Natural killer cell treated with Interleukin-12 subunit alpha and Interleukin-12 subunit beta and Interleukin-15 and Interleukin-18, amount 100 ng/mL, for 72 hours (primary cell): ENCODE results near the gene RAB5A. TPM values are rescaled to one million over a fixed set of nuclear protein-coding genes. Genes with fewer than 3 reads are reported as not detected.
"Not testable (repeated sequence)": the region's sequence is repeated elsewhere in the genome, so short reads cannot be mapped to it uniquely, and the experiment has no call there.

Source experiments
- ATAC-seq, 2 donors: fragments of 150-1000 bp; cut with Tn5 transposase in 1 of 2; sonication (Bioruptor Pico), chemical (Tn5 transposase) in 1 of 2; 2 replicates each; pipeline ENCODE4 v1.10.0; 2021
- DNase-seq: peaks from one replicate; pipeline ENCODE4 v3.0.0; 2022; ENCODE audit warnings: low spot score
- H3K27ac Mint-ChIP-seq, 2 donors: 1 replicate in 1 of 2; 2 replicates in 1 of 2; pipeline ENCODE4 v1.8.0; 2022; ENCODE audit warnings: mixed read lengths in 2 of 2, mild to moderate bottlenecking in 1 of 2, moderate library complexity in 1 of 2
- H3K27me3 Mint-ChIP-seq, 2 donors: 1 replicate in 1 of 2; 2 replicates in 1 of 2; pipeline ENCODE4 v1.8.0; 2022; ENCODE audit warnings: mixed read lengths in 2 of 2
- H3K36me3 Mint-ChIP-seq: one replicate; pipeline ENCODE4 v1.8.0; 2022; ENCODE audit warnings: mixed read lengths
- H3K4me1 Mint-ChIP-seq, 2 donors: 1 replicate in 1 of 2; 2 replicates in 1 of 2; pipeline ENCODE4 v1.8.0; 2022; ENCODE audit warnings: low read depth in 2 of 2, mixed read lengths in 2 of 2, mild to moderate bottlenecking in 1 of 2
- H3K4me3 Mint-ChIP-seq: one replicate; pipeline ENCODE4 v1.8.0; 2022; ENCODE audit warnings: mixed read lengths
- H3K9me3 Mint-ChIP-seq: 2 replicates; pipeline ENCODE4 v1.8.0; 2022; ENCODE audit warnings: mixed read lengths
- total RNA-seq, 2 donors: library from RNA; stranded (reverse); gene quantifications; one replicate each; pipeline ENCODE4 v1.2.3, GENCODE V29; 2022

The RAB5A gene
- total RNA-seq, 2 donors from 2014 or later: 59.0 to 68.9 TPM

DNA sequence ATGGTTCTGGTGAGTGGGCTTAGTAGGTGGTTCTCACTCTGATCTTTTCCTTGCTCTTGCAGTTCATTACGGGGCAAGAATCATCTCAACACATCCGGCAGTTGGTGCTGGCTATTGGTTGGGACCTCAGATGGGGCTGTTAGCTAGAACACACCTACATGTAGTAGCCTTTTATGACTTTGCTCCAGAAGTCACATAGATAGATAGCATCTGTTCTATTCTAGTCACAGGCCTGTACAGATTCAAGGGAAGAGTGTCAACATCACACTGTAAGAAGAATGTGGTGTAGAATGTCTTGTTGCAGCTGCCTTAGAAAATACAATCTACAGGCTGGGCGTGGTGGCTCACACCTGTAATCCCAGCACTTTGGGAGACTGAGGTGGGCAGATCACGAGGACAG lies 15.1 kb downstream of the RAB5A start:
- Mint-ChIP-seq H3K27me3 (no peaks in the 10 kb centered on the region), H3K36me3 (peaks cover 4% of the 10 kb centered on the region), H3K4me1 (peaks cover 14 to 33% of the 10 kb centered on the region in 2 donors), H3K4me3 (no peak overlapping the region), H3K9me3 (no peaks in the 10 kb centered on the region), H3K27ac (no peak overlapping the region)
- ATAC-seq: no peak
- no peak for DNase-seq

- no peaks in the 10 kb centered on the region for H3K27me3 Mint-ChIP-seq
- no peaks in the 10 kb centered on the region for H3K9me3 Mint-ChIP-seq
- peaks cover 4% of the 10 kb centered on the region for H3K36me3 Mint-ChIP-seq
- ATAC-seq: no peak
- H3K4me3 Mint-ChIP-seq: no peak overlapping the region
- H3K4me1 Mint-ChIP-seq: peaks cover 26 to 33% of the 10 kb centered on the region in 2 donors
- no peak overlapping the region for H3K27ac Mint-ChIP-seq
- no peak for DNase-seq
Observed at GRCh38 chr3:19967208-19967607, 20.3 kb downstream of the RAB5A start.

DNA sequence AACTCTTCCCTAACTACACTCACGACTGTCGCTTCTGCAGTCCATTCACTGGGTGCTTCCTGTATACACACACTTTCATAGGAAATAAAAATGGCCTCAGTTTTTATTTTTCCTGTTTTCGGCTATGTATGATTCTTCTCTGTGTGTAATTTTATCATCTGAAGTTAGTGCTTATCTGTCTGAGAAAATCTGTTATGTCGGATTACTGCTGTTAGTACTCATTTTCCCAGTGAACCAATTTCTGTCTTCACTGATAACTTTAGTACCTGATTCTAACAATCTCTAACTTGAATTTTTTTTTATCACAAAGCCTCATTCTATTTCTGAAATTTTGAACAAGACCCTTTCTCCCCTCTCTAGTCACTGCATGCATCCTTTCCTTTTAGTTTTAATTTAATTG lies 20.9 kb downstream of the RAB5A start:
- Mint-ChIP-seq H3K27ac (peak overlapping the region in 1 of 2 donors; percentile 1), H3K4me1 (peaks cover 31 to 34% of the 10 kb centered on the region in 2 donors), H3K27me3 (no peaks in the 10 kb centered on the region), H3K36me3 (peaks cover 4% of the 10 kb centered on the region), H3K4me3 (no peak overlapping the region), H3K9me3 (no peaks in the 10 kb centered on the region)
- ATAC-seq: no peak
- no peak for DNase-seq

GRCh38 chr3:19970327-19970726 lies 23.4 kb downstream of the RAB5A start:
- H3K27ac Mint-ChIP-seq: no peak overlapping the region

GRCh38 chr3:19972054-19972453 lies 25.2 kb downstream of the RAB5A start:
- Mint-ChIP-seq H3K9me3 (no peaks in the 10 kb centered on the region), H3K4me1 (peaks cover 24 to 28% of the 10 kb centered on the region in 2 donors), H3K36me3 (peaks cover 6% of the 10 kb centered on the region), H3K27me3 (no peaks in the 10 kb centered on the region), H3K4me3 (no peak overlapping the region), H3K27ac (peak overlapping the region in 1 of 2 donors; percentile 29)
- ATAC-seq (no peak), DNase-seq (no peak)

More at GRCh38 chr3:19970327-19970726, 23.4 kb downstream of the RAB5A start:
- DNase-seq (no peak), ATAC-seq (no peak)
- Mint-ChIP-seq H3K9me3 (no peaks in the 10 kb centered on the region), H3K4me1 (peaks cover 31 to 33% of the 10 kb centered on the region in 2 donors), H3K4me3 (no peak overlapping the region), H3K27me3 (no peaks in the 10 kb centered on the region), H3K36me3 (peaks cover 10% of the 10 kb centered on the region)

DNA sequence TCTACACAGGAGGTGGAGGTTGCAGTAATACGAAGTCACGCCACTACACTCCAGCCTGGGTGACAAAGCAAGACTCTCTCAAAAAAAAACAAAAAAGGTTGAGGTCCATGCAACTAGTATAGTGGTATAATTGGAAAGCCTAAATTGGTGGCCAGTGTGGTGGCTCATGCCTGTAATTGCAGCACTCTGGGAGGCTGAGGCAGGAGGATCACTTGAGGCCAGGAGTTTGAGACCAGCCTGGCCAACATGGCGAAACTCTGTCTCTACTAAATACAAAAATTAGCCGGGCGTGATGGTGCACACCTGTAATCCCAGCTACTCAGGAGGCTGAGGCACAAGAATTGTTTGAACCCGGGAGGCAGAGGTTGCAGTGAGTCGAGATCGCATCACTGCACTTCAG lies 42.0 kb downstream of the RAB5A start:
- ATAC-seq, H3K4me3 Mint-ChIP-seq, H3K36me3 Mint-ChIP-seq, H3K4me1 Mint-ChIP-seq, H3K27ac Mint-ChIP-seq, H3K27me3 Mint-ChIP-seq, H3K9me3 Mint-ChIP-seq, DNase-seq: not testable (repeated sequence)

DNA sequence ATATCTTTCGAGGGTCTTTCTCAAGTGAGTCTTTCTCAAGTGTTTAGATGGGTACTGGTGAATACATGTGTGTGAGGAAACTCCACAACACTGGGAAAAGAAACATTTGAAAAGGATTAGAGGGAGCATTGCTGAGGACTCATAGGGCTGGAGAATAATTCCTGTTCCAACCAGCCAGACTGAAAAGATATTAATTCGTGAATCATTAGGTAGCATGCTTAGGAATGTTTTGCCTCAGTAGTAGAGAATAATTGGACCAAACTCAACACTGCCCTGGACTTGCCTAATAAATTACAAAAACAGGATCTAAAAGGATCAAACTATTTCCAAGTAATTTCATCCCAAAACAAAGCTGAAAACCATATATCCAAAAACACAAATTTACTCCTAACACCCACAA lies 47.9 kb downstream of the RAB5A start:
- Mint-ChIP-seq H3K9me3 (no peaks in the 10 kb centered on the region), H3K4me3 (no peak overlapping the region), H3K36me3 (peaks cover 4% of the 10 kb centered on the region), H3K27ac (no peak overlapping the region), H3K4me1 (no peaks in the 10 kb centered on the region), H3K27me3 (no peaks in the 10 kb centered on the region)
- ATAC-seq (no peak), DNase-seq (no peak)

DNA sequence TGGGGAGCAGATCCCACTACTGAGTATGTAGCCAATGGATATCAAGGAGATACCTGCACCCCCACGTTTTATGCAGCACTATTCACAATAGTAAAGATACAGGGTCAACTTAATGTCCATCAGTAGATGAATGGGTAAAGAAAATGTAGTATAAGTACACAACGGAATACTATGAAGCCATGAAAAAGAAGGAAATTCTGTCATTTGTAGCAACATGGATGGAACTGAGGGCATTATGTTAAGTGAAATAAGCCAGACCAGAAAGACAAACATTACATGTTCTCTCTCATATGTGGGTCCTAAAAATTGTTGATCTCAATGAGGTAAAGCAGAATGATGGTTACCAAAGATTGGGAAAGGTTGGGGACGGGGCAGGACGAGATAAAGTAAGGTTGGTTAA lies 50.6 kb downstream of the RAB5A start:
- ATAC-seq: no peak
- no peak overlapping the region for H3K27ac Mint-ChIP-seq
- DNase-seq: no peak
- no peaks in the 10 kb centered on the region for H3K27me3 Mint-ChIP-seq
- no peaks in the 10 kb centered on the region for H3K4me1 Mint-ChIP-seq
- peaks cover 4% of the 10 kb centered on the region for H3K36me3 Mint-ChIP-seq
- no peak overlapping the region for H3K4me3 Mint-ChIP-seq
- H3K9me3 Mint-ChIP-seq: no peaks in the 10 kb centered on the region

GRCh38 chr3:20001932-20002331 lies 55.0 kb downstream of the RAB5A start:
- no peak overlapping the region for H3K27ac Mint-ChIP-seq
- H3K27me3 Mint-ChIP-seq: no peaks in the 10 kb centered on the region
- no peaks in the 10 kb centered on the region for H3K4me1 Mint-ChIP-seq
- no peak overlapping the region for H3K4me3 Mint-ChIP-seq
- H3K36me3 Mint-ChIP-seq: no peaks in the 10 kb centered on the region
- DNase-seq: no peak
- no peaks in the 10 kb centered on the region for H3K9me3 Mint-ChIP-seq
- ATAC-seq: no peak

DNA sequence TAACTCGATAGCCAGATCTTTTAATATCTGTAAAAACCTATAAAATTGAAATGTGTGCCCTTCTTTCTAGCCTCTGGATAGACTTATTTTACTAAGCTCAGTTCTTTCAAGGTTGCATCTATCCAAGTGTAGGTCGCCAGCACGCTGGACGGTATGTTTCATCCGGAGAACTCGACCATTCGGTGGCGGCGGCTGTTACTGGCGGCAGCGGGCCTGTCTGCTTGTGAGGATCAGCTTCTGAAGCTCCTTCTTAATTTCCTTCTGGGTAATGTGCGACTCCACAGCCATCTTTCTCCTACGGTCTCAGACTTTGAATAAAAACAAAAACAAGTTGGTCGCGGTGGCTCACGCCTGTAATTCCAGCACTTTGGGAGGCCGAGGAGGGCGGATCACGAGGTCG lies 61.1 kb downstream of the RAB5A start:
- DNase-seq (no peak), ATAC-seq (no peak)
- H3K9me3 Mint-ChIP-seq: no peaks in the 10 kb centered on the region
- H3K27ac Mint-ChIP-seq: no peak overlapping the region
- no peak overlapping the region for H3K4me3 Mint-ChIP-seq
- H3K36me3 Mint-ChIP-seq: no peaks in the 10 kb centered on the region
- H3K4me1 Mint-ChIP-seq: no peaks in the 10 kb centered on the region
- H3K27me3 Mint-ChIP-seq: no peaks in the 10 kb centered on the region

GRCh38 chr3:20008646-20009045 lies 61.7 kb downstream of the RAB5A start:
- Mint-ChIP-seq H3K36me3 (no peaks in the 10 kb centered on the region), H3K27ac (no peak overlapping the region), H3K4me3 (no peak overlapping the region), H3K27me3 (no peaks in the 10 kb centered on the region), H3K9me3 (no peaks in the 10 kb centered on the region), H3K4me1 (no peaks in the 10 kb centered on the region)
- ATAC-seq (no peak), DNase-seq (no peak)

DNA sequence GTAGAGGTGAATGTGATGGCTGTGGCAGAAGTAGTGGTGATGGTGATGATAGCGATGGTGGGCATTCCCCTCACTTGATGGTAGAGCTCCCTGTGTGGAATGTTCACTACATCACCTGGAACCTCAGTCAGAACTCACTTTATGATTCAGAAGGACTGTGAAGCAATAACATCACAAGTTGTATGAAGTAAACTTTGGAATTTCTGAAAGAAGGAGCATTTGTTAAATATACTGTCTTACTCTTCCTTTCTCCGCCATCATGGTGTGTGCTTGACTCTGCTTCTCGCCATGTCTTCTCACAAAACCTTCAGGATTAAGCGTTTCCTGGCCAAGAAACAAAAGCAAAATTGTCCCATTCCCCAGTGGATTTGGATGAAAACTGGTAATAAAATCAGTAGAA lies 65.3 kb downstream of the RAB5A start, which contains the start of gene PP2D1:
PP2D1 (minus strand) TSS at position 101 of the 400 bp plus-strand sequence. CDS start 192 bp downstream, outside the sequence.
- no peak within 1 kb of the TSS for H3K27ac Mint-ChIP-seq
- H3K9me3 Mint-ChIP-seq: no peaks in the 10 kb centered on the region
- H3K4me1 Mint-ChIP-seq: no peaks in the 10 kb centered on the region
- DNase-seq: no peak
- H3K36me3 Mint-ChIP-seq: no peaks in the 10 kb centered on the region
- no peaks in the 10 kb centered on the region for H3K27me3 Mint-ChIP-seq
- H3K4me3 Mint-ChIP-seq: no peak within 1 kb of the TSS
- ATAC-seq: no peak

GRCh38 chr3:20013396-20013795 lies 66.5 kb downstream of the RAB5A start:
- Mint-ChIP-seq H3K27me3 (no peaks in the 10 kb centered on the region), H3K4me3 (no peak overlapping the region), H3K4me1 (no peaks in the 10 kb centered on the region), H3K27ac (no peak overlapping the region), H3K9me3 (no peaks in the 10 kb centered on the region), H3K36me3 (no peaks in the 10 kb centered on the region)
- ATAC-seq (no peak), DNase-seq (no peak)

DNA sequence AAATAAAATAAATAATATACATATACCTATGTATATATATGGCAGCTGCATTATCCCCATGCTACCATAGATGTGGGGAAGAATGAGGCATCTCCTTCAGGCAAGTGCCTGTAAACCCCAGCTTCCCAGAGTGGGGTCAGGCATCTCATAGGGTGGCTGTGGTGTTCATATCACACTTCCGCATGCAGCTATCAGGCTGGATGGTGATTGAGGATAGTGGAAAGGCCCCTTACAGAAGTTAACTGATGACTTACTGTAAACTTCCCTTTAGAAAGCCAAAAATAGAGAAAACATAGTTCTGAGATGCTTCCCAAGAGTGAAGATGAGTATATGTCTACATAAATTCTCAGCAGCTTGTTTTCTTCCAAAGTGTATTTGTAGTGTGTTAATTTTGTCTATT lies 68.6 kb downstream of the RAB5A start:
- H3K4me3 Mint-ChIP-seq: no peak overlapping the region
- no peaks in the 10 kb centered on the region for H3K9me3 Mint-ChIP-seq

DNA sequence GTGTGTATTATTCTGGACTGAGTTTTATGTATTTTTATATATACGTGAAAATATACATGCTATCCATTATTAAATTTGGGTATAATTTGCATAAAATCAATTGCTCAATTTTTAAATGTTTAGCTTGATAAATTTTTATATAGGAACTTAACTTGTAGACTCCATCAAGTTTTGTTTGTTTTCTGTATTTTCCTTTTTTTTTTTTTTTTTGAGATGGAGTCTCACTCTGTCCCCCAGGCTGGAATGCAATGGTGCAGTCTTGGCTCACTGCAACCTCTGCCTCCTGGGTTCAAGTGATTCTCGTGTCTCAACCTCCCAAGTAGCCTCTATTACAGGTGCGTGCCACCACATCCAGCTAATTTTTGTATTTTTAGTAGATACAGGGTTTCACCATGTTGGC lies 69.2 kb downstream of the RAB5A start:
- H3K9me3 Mint-ChIP-seq, H3K27ac Mint-ChIP-seq, H3K4me1 Mint-ChIP-seq, DNase-seq, H3K36me3 Mint-ChIP-seq, H3K27me3 Mint-ChIP-seq, ATAC-seq, H3K4me3 Mint-ChIP-seq: not testable (repeated sequence)

More for the DNA sequence above, 68.6 kb downstream of the RAB5A start:
- ATAC-seq: no peak
- no peaks in the 10 kb centered on the region for H3K36me3 Mint-ChIP-seq
- H3K27me3 Mint-ChIP-seq: no peaks in the 10 kb centered on the region
- DNase-seq: no peak
- no peaks in the 10 kb centered on the region for H3K4me1 Mint-ChIP-seq
- H3K27ac Mint-ChIP-seq: no peak overlapping the region
